GM21619 (cell line): ENCODE measurements around the gene CHRND.
"Not testable (repeated sequence)": the region's sequence is repeated elsewhere in the genome, so short reads cannot be mapped to it uniquely, and the experiment has no call there.

ENCODE experiments used
- ATAC-seq: cut with Tn5 transposase; IDR thresholded peaks from one replicate; pipeline ENCODE4 v1.9.1; 2021; ENCODE audit not compliant: unreplicated experiment

Gene CHRND

DNA sequence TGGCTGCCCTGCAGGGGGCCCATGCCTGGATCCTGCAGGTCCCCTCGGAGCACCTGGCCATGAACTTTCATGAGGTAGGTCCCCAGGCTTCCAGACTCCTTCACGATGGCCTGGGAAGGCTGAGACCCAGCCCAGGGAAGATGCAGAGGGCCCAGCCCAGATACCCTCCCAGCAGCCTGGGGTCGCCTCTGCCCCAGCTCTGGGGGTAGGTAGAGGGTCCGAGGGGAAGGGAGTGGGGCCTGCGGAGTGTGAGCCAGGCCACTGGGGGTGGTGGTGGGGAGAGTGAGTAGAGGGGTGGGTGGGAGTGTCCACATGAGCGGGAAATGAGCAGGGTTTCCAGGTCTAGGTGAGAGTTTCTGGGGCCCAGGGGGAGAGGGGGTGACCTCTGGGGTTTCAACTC lies 1.2 kb upstream of the CHRND start:
- no peak for ATAC-seq

DNA sequence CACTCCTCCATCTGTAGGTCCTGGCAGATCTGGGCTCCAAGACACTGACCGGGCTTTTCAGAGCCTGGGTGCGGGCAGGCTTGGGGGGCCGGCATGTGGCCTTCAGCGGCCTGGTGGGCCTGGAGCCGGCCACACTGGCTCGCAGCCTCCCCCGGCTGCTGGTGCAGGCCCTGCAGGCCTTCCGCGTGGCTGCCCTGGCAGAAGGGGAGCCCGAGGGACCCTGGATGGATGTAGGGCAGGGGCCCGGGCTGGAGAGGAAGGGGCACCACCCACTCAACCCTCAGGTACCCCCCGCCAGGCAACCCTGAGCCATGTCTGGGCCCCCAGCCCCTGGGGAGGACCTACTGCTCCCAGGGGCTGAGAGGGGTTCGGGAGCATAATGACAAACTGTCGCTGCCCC lies 761 bp upstream of the CHRND start:
- no peak for ATAC-seq

DNA sequence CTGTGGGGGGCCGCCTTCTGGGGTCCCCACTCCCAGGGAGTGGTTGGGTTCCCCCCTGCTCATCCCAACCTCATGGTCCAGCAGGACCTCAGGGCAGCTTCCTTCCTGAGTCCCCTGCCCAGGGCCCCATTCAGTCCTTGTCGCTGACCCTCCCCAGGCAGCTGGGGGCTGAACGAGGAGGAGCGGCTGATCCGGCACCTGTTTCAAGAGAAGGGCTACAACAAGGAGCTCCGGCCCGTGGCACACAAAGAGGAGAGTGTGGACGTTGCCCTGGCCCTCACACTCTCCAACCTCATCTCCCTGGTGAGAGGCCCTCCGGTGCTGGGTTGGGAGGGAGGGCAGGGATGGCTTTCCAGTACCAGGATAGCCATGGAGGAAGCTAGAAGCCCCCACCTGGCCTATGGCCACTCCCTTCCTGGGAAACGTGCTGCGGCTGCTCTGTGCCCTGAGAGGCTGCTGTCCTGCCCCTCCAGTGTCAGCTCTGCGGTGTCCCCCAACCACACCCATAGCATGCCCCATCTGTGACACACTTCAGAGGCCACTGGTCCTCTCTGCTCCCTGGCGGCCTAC lies 497 bp downstream of the CHRND start:
- ATAC-seq = no peak

DNA sequence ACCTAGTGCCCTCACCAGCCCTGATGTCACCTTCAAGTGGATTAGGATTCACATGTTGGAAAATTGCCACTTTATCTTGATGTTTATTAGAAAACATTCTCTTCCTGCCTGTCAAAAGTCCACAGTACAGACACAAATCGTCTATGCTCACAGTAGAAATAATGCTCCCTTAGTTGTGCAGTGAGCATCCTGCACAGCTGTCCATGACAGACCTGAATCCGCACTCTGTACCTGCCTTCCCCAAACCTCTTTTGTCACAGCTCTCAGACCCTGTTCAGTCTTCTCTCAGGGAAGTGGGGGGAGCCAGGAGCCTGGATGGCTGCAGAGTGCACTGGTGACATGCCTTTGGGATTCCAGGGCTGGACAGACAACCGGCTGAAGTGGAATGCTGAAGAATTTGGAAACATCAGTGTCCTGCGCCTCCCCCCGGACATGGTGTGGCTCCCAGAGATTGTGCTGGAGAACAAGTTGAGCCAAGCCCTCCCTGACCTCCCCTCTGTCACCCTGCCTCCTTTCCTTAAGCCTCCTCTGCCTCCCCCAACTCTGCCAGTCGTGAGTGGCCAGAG lies 2.0 kb downstream of the CHRND start:
- no peak for ATAC-seq

DNA sequence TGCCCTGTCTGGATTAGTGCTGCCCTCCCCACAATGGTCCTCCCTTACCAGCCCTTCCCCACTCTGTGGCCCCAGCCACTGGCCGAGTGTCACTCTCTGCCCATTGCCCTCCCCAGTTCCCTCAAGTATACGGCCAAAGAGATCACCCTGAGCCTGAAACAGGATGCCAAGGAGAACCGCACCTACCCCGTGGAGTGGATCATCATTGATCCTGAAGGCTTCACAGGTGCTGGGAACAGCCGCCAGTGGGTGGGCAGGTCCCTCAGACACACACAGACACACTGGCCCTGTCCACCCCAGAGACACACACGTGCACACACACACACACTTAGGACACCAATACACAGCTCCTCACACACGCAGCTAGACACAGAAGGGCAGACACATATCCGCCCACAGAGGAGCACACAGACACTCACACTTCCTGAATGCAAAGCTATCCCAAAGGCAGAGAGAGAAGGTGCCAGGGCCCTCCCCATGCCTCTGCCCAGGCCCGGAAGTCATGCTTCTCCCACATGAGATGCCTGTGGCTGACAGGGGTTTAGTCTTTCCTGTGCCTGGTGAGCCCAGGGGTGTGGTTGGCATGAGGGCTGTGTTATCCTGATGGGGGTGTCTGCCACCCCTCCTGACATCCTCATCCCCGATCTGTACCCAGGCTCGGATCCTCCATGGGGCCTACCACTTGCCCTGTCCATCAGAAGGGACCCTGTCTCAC lies 2.9 kb downstream of the CHRND start:
- no peak for ATAC-seq

DNA sequence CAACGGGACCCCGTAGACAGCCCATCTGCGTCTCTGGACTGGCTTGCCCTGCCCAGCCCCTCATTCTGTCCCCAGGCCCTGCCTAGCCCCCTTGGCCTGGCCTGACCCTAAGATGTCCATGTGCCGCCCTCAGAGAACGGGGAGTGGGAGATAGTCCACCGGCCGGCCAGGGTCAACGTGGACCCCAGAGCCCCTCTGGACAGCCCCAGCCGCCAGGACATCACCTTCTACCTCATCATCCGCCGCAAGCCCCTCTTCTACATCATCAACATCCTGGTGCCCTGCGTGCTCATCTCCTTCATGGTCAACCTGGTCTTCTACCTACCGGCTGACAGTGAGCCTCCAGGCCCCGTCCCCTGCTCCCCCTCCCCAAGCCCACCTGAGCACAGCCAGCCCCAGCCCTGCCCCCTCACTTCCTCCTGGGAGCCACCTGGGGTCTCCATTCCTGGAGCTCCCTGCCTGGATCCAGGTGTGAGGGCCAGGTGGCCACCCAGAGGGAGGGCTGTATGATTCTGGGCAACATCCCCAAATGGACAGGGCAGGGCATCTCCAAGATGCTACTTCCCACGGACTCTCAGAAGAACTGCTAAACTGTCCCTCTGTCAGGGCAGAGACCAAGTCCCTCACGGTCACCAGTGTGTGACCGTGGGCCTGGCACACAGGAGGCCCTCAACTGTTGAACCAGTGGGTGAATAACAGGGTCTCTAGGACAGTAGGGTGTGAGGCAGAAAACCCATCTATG lies 4.0 kb downstream of the CHRND start:
- no peak for ATAC-seq

DNA sequence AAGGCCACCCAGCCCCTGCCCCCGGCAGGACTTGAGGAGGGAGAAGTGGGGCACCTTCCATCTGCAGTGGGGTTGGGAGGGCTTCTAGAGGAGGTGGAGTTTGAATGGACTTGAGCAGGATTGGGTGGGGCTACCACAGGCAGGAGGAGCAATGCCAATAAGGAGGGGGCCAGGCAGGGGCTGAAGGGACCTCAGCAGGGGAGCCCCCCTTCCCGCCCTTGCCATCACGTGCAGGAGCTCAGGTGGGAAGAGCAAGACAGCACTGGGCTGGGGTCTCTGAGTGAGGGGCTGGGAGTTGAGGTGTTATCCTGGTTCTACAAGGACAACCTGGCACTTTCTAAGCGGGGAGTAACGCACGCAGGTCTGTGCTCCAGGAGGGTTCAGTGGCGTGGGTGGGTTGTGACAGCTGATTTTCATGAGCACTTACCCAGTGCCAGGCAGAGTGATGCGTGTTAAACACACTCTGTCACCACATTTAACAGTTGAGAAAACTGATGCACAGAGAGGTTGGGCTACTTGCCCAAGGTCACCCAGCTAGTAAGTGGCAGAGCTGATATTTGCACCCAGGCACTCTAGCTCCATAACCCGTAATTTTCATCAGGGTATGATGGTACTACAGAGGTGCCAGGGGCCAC lies 4.8 kb downstream of the CHRND start:
- ATAC-seq = no peak

DNA sequence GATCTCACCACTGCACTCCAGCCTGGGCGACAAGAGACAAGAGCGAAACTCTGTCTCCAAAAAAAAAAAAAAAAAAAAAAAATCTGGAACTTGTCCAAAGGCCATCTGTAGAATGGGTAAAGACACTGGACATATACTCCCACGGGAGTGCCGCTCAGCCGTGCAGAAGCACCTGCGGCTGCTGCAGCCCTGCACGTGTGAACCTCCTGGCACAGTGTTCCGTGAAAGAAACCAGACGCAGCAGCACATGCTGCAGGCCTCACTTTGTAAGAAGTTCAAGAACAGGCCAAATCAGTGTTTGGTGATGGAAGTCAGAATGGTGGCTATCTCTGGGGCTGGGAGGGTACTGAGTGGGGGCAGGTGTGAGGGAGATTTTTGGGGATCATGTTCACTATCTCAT lies 6.5 kb downstream of the CHRND start:
- no peak for ATAC-seq

DNA sequence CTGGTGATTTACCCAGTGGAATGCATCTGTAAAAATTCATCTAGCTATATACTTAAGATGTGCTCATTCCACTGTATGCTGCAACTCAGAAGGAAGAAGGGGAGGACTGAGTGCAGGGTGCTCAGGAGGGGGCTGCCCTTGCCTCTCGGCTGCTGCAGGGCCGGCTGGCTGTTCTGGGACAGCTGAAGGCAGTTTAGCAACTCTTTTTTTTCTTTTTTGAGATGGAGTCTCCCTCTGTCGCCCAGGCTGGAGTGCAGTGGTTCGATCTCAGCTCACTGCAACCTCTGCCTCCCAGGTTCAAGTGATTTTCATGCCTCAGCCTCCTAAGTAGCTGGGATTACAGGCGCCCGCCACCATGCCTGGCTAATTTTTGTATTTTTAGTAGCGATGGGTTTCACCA lies 6.9 kb downstream of the CHRND start:
- not testable (repeated sequence) for ATAC-seq

DNA sequence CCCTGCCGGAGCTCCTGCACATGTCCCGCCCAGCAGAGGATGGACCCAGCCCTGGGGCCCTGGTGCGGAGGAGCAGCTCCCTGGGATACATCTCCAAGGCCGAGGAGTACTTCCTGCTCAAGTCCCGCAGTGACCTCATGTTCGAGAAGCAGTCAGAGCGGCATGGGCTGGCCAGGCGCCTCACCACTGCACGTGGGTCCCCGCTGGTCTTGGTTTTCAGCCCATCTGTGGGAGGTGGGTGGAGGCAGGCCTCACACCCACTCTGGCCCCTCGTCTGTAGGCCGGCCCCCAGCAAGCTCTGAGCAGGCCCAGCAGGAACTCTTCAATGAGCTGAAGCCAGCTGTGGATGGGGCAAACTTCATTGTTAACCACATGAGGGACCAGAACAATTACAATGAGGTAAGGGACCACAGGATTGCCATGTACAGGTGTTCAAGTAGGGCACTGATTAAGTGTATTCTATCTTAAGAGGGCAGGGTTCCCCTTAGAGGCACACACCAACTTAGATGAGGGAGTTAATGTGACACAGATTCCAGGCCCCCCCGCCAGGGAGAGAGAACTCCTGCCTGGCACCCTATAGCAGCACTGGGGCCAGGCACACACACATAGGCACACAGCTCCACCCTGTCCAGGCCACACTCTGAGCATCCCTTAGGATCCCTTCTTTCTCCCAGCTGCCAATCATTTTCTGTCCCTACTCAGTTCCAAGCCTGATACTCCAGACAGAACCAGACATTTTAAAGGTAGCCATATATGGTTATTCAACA lies 8.2 kb downstream of the CHRND start:
- ATAC-seq = no peak

DNA sequence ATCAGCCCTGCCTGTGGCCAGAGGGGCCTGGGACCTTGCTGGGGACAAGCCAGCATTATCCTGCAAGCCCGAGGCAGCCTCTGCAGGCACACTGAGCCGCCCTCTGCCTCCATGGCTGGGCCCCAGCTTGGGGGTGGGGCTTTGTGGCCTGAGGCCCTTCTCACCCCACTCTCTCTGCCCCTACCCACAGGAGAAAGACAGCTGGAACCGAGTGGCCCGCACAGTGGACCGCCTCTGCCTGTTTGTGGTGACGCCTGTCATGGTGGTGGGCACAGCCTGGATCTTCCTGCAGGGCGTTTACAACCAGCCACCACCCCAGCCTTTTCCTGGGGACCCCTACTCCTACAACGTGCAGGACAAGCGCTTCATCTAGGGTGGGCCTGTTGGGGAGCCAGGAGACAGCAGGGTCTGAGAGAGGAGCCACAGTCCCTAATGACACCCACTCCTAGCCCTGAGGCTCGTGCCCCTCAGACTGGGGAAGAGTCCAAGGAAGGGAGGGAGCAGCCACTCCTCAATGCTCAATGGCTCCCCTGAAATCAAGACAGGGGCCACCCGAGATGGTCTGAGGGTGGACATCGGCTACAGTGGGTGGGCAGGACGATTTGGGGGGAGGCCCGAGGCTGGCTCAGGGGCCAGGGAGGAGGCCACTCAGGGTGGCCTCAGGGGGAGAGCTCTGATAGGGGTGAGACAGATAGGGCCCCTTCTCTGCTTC lies 9.1 kb downstream of the CHRND start:
- ATAC-seq = no peak

DNA sequence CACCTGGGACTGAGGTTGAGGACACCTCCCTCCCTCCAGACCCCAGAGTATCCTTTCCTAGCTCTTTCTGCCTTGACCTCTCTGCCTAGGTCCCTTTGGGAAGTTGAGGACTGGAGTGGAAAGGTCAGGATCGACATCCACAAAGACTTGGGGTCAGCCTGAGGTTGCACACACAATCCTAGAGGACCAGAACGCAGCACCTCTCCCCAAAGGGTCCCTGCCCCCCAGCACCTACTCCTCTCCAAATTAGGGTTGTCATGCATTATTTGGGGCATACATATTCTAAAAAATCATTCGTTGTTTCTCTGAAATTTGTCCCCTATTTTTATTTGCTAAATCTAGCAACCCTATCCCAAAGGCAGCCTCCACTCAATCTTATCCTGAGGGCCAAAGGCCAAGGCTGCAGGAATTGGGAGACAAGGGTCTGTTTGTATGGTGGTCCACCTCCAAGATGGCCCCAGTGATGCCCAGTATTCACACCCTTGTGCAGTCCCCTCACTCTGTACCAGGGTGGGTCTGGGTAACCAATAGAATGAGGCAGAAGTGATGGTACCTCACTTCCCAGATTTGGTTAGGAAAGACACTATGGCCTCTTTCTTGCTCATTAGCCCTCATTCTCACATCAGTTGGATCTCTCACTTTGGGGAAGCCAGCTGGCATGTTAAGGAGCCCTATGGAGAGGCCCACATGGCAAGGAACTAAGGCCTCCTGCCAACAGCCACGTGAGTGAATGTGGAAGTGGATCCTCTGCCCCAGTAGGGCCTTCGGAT lies 10.0 kb downstream of the CHRND start:
- ATAC-seq = no peak

DNA sequence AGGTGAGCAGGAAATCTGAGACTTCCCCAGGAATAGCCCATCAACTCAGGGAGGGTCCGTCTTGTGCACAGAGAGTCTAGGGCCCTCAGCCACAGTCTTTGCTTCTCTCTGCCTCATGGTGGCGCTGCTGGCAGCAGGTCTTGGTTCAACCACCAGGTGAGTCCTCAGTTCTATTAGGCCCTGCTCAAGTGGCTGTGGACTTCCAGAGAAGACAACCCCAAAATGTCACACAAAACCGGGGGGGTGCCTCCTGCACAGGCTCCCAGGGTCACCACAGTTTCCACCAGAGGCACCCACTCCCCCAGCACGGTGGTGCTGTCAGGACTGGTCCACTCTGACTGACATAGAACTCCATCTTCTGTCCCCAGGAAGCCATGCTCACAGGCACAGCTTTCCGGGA lies 11.1 kb downstream of the CHRND start:
- ATAC-seq = no peak

DNA sequence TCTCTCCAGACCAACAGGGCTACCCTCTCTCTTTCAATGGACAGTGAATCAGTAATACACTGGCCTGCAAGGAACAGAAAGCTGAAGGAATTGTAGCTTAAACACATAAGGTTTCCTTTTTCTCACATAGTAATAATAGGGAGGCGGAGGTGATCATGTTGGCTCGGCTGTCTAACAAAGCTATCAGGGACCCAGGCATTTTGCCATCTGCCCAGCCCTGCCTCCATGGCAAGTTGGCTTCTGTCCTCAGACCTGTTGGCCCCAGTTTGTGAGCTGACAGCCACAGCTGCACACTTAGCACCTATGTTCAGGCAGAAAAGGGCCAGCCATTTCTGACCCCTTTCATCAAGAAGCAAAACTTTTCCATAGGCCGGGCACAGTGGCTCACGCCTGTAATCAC lies 11.5 kb downstream of the CHRND start:
- no peak for ATAC-seq

DNA sequence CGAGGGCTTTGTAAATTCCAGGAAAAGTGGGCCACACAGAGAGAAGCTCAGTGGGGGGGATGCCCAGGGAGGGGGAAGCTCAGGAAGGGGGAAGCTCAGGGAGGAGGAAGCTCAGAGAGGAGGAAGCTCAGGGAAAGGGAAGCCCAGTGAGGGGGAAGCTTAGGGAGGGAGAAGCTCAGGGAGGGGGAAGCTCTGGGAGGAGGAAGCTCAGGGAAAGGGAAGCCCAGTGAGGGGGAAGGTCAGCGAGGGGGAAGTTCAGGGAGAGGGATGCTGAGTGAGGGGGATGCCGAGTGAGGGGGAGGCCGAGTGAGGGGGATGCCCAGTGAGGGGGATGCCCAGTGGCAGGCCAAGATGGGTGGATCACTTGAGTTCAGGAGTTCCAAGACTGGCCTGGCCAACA lies 12.7 kb downstream of the CHRND start:
- no peak for ATAC-seq

DNA sequence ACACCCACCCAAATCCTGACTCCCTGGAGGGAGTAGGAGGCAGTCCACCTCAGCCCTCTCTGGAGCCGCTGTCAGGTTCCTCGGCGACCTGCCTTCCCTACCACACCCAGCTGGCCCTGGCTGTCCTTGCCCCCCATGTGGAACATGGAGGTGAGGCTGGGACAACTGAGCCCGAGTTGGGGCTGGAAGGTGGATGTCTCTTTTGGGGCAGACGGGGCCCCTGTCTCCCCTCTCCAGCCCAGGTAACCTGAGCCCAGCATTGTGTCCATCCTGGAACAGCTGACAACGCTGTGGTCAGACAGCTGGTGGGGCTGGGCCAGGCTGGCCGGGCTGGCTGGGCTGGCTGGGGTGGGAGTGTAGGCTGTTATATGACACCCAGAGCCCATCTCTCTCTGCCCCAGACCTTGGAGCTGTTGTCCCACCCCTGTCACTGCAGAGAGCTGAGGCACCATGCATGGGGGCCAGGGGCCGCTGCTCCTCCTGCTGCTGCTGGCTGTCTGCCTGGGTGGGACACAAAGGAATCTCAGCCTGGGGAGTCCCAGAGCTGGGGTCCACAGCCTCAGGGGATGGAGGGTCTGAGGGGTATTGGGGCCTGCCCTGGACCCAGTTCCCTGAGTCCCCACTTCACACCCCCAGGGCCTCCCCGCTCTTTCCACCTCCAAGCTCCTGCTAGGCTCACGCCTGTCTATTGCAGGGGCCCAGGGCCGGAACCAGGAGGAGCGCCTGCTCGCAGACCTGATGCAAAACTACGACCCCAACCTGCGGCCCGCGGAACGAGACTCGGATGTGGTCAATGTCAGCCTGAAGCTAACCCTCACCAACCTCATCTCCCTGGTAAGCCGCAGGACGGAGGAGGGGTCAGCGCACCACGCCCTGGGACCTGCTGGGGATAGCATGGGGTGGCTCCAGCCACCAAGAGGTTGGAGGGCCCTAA lies 13.6 kb downstream of the CHRND start, which contains the start of gene CHRNG:
Gene CHRNG, plus strand, starts transcription at position 395 of the 934 bp plus-strand sequence. Its CDS starts 56 bp downstream, at position 451.
- no peak for ATAC-seq

DNA sequence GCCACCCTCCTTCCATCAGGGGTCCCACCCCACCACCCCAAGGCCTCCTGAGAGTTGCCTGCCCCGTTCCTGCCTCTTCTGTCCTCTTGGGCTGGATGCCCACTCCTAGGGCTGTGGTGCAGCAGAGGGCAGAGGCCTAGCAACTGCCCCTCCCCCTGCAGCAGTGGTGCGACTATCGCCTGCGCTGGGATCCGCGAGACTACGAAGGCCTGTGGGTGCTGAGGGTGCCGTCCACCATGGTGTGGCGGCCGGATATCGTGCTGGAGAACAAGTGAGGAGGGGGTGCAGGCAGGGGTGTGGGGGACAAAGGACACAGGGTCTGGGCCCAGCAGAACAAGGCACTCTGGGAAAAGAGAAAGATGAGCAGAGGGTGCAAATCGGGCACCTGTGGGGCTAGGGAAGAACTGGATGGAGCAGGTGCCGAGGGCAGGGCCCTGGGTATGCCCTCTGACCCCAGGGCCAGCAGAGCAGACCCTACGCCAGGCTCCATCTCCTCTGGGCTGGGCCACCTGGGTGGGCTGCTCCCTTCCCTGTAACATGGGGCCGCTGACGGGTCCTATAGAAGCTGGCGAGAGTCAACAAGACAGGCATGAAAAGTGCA lies 14.6 kb downstream of the CHRND start:
- no peak for ATAC-seq
